ENCODE results near the gene LSS.

LSS gene

DNA sequence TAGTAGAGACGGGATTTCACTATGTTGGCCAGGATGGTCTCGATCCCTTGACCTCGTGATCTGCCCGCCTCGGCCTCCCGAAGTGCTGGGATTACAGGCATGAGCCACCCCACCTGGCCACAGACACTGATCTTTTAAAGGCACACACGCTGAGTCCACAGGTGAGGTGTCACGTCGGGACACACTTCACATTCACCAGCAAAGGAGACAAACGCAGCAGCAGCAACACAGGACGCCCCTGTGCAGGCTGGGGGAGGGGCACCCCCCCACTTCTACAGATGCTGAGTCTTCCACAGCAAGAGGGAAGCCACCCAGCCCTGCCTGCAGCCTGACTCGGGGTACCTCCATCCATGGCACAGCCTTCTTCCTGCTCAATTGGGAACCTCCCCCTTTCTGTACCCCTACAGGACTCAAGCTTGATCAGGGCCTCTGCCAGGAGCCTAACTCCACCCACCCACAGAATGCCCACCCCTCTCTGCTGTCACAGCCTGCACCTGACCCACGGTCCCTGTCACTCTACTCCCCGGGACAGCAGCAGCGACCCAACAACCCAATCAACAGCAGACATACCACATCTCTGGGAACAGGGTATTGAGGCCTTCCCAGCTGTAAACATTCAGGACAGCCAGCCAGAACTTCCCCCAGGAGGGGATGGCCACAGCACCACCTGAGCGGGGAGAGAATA, 9.5 kb downstream of the LSS start:
- Mint-ChIP-seq H3K36me3 (peaks cover 21% of the 10 kb centered on the region), H3K4me1 (peaks cover 2% of the 10 kb centered on the region), H3K9me3 (no peaks in the 10 kb centered on the region), H3K27me3 (no peaks in the 10 kb centered on the region), H3K4me3 (no peak overlapping the region), H3K27ac (no peak overlapping the region)
- CTCF ChIA-PET = no interaction called here
- DNase-seq = no peak

GRCh38 chr21:46217511-46218196, 10.9 kb downstream of the LSS start:
- Mint-ChIP-seq H3K4me3 (no peak overlapping the region), H3K27ac (no peak overlapping the region), H3K27me3 (no peaks in the 10 kb centered on the region), H3K36me3 (peaks cover 18% of the 10 kb centered on the region), H3K9me3 (no peaks in the 10 kb centered on the region), H3K4me1 (peaks cover 2% of the 10 kb centered on the region)
- CTCF ChIA-PET = no interaction called here
- no peak for DNase-seq

DNA sequence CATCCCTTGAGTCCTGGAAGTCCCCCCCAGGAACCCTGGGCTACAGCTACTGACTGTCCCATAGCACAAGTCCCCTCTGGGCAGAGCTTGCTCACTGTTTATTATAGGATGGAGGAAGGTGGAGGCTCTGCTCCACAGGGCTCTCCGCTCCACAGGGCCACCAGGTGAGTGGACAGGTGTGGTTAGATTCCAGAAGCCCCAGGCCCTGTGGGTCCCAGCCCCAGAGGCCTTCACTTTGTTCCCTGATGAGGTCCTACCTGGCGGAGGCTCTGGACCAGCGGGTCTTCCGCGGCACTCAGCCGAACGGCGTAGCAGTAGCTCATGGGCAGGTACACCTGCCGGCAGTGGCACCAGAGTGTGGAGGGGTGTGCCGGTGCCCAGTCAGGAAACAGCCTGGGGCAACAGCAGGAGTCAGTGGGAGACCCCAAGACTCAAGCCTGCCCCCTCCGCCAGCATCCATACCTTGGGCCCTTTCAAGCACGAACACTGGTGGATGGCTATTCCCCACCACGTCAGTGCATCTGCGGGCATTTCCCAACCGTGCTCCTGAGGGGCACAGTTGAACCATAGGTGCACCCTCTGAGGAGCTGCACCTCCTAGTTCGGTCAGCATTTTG, 12.3 kb downstream of the LSS start:
- Mint-ChIP-seq H3K27me3 (no peaks in the 10 kb centered on the region), H3K36me3 (peaks cover 16% of the 10 kb centered on the region), H3K27ac (peak overlapping the region; percentile 37), H3K4me1 (peaks cover 2% of the 10 kb centered on the region), H3K9me3 (no peaks in the 10 kb centered on the region), H3K4me3 (no peak overlapping the region)
- CTCF ChIA-PET = no interaction called here
- DNase-seq = no peak

GRCh38 chr21:46215436-46216131, 13.0 kb downstream of the LSS start:
- DNase-seq = no peak
- H3K9me3 Mint-ChIP-seq = no peaks in the 10 kb centered on the region
- H3K27me3 Mint-ChIP-seq = no peaks in the 10 kb centered on the region
- peak overlapping the region; percentile 37 for H3K27ac Mint-ChIP-seq
- peaks cover 14% of the 10 kb centered on the region for H3K36me3 Mint-ChIP-seq
- H3K4me3 Mint-ChIP-seq = no peak overlapping the region
- CTCF ChIA-PET = no interaction called here
- H3K4me1 Mint-ChIP-seq = peaks cover 2% of the 10 kb centered on the region

DNA sequence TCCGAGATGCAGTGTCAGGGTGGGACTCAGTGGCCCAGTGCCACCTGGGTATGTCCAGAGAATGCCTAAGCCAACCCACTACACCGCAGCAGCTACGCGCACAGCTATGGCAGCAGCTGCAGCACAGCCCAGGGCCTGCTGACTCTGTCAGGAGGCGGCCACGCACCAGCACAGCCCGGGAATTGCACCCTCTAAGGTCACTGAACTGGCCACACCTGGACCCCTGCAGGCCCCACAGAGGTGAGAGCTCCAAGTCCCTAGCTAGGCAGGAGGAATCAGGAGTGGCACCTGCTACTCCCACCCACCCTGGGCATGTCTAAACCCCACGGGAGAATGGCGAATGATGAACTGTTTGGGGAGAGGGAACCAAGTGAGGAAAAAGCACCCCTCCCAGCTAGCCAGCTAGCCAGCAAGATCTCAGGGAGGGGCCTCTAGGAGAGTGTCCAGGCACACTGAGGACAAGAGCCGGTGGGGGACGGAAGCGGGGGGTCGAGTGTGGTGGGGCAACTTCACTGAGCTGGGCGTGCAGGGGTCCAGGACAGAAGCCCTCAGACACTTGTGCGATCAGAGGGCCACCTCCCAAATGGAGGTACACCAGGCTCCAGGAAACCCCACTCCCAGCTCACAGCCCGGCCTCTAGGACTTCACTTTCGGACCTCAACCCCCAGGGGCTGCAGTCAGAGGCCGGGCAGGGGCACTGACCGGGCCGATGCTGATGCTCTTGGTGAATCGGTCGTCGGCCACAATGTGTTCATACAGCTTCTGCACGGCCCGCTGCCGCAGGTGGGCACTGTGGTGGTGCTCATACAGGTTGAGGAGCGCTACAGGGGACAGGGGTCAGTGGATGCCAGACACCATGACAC, 13.9 kb downstream of the LSS start:
- Mint-ChIP-seq H3K4me1 (peaks cover 2% of the 10 kb centered on the region), H3K36me3 (peaks cover 9% of the 10 kb centered on the region), H3K9me3 (no peaks in the 10 kb centered on the region), H3K27me3 (no peaks in the 10 kb centered on the region), H3K27ac (no peak overlapping the region), H3K4me3 (no peak overlapping the region)
- CTCF ChIA-PET = no interaction called here
- no peak for DNase-seq

DNA sequence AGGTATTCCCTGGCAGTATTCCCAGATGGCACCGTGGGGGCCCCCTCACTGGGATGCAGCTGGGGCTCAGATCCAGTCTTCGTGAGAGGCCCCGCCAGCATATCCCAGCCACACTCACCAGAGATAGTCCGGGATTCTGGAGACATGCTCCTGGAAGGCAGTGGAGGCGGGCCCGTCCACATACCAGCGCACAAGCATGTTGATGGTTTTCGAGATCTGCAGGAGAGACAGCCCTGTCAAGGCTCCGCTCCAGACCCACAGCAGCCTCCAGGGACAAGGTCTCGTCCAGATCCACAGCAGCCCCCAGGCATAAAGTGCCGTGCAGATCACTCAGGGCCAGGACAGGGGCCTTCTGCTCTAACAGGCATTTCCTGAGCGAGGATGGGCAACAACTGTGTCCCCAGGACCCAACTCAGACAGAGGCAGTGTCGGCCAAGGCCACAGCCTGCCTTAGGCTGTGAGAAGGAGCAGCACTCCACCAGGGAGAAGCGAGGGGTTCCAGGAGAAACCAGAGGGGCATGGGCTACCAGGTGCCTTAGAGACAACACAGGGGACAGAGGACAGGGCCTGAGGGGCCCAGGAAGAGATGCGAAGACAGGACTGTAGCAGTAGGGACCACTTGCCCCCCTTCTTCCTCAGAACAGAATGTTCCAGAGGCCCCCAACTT, 14.8 kb downstream of the LSS start:
- no peak overlapping the region for H3K4me3 Mint-ChIP-seq

DNA sequence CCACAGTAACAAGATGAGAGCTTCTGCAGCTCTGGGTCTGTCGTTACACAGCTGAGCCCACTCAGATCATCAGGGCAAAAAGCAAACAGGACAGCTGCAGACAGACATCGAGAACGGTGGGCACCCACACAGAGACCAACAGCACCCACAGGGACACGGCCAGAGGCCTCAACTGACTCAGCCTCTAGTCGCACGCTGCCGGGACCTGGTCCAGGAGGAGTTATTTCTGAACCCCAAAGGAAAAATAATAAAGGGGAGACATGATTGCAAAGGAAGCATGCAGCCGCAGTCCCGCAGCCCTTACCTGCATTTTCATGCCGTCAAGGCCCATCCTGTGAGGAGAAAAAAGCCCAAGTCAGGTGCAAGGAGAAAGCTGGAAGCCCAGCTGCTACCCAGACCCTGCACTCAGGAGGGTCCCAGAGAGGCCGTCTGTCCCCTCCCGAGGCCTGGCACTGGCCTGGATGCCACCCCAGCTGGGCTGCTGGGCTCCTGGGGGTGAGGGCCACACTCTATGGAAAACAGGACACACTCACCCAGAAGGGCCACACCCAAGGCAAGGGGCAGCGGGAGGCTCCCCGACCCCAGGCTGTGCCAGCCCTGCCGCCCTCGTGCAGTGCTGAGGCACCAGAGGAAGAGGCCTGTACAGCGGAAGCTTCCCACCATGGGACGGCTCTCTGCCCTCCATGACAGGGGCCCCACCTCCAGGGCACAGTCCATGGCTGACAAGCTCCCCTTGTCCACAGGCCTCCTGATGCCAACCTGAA, 15.7 kb downstream of the LSS start:
- Mint-ChIP-seq H3K9me3 (no peaks in the 10 kb centered on the region), H3K4me3 (no peak overlapping the region), H3K36me3 (peaks cover 7% of the 10 kb centered on the region), H3K4me1 (peaks cover 2% of the 10 kb centered on the region), H3K27ac (no peak overlapping the region), H3K27me3 (no peaks in the 10 kb centered on the region)
- DNase-seq = no peak
- CTCF ChIA-PET = no interaction called here

More for the DNA sequence above, 14.8 kb downstream of the LSS start:
- peaks cover 6% of the 10 kb centered on the region for H3K36me3 Mint-ChIP-seq
- peaks cover 2% of the 10 kb centered on the region for H3K4me1 Mint-ChIP-seq
- CTCF ChIA-PET = no interaction called here
- no peak overlapping the region for H3K27ac Mint-ChIP-seq
- DNase-seq = no peak
- no peaks in the 10 kb centered on the region for H3K9me3 Mint-ChIP-seq
- H3K27me3 Mint-ChIP-seq = no peaks in the 10 kb centered on the region

DNA sequence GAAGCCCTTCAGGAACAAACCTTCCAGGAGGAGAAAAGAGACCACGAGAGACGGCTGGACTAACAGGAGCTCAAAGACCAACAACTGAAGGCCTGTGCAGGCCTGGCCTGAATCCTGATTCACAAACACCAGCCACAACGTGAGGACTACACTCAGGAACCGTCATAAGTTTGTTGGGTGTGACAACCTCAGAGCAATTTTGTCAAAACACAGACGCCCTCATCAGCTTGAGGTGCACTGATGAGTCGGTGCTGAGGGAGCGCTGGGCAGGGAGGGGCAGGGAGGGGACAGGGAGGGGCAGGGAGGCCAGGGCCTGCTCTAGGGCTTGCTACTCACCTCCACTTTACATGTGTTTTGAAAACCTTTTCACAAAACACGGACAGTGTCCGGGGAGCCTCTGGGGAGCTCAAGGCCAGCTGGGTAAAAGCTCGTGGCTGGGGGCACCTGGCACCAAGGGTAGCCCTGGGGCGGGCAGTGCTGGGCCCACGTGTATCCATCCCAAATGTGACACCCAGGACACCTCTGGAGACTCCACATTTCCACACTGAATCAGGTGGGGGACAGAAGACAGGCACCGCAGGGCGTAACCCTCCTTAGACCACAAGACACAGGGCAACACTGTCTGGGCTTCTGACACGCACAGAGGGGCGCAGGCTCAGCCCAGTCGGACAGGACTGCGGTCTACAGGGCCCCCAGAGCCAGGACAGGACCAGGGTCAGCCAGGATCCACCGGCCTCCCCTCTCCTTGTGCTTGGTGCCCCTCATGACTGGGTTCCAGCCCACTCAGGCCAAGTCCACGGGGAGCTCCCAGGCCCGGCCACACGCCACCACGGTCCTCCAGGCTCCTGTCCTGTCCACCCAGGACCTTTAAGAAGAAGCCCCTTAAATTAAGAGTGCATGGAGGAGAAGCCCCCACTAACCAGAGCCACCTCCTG, 16.5 kb downstream of the LSS start:
- DNase-seq = no peak

DNA sequence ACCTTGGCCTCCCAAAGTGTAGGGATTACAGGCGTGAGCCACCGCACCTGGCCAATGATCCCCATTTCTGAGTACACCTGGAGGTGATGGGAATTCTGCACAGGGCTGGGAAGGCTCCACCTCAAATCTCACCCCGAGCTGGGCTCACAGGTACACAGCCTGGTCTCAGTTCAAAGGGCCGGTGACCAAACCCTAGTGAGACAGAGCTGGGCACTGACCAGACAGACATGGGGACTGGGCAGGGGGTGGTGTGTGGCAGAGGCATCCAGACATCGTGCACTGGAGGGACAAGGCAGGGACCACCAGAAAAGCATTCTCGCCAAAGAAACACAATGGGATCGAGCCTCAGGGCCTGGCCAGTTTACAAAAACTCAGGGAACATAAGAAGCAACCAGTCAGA, 17.2 kb downstream of the LSS start:
- CTCF ChIA-PET = no interaction called here
- no peak for DNase-seq
- peaks cover 2% of the 10 kb centered on the region for H3K4me1 Mint-ChIP-seq
- H3K27me3 Mint-ChIP-seq = no peaks in the 10 kb centered on the region
- H3K9me3 Mint-ChIP-seq = no peaks in the 10 kb centered on the region
- peaks cover 11% of the 10 kb centered on the region for H3K36me3 Mint-ChIP-seq
- no peak overlapping the region for H3K4me3 Mint-ChIP-seq
- no peak overlapping the region for H3K27ac Mint-ChIP-seq

More for the DNA sequence above, 16.5 kb downstream of the LSS start:
- H3K9me3 Mint-ChIP-seq = no peaks in the 10 kb centered on the region
- CTCF ChIA-PET = no interaction called here
- H3K36me3 Mint-ChIP-seq = peaks cover 11% of the 10 kb centered on the region
- no peak overlapping the region for H3K27ac Mint-ChIP-seq
- H3K4me3 Mint-ChIP-seq = no peak overlapping the region
- H3K27me3 Mint-ChIP-seq = no peaks in the 10 kb centered on the region
- peaks cover 2% of the 10 kb centered on the region for H3K4me1 Mint-ChIP-seq

GRCh38 chr21:46210378-46211136, 18.0 kb downstream of the LSS start:
- Mint-ChIP-seq H3K9me3 (no peaks in the 10 kb centered on the region), H3K4me1 (no peaks in the 10 kb centered on the region), H3K36me3 (peaks cover 14% of the 10 kb centered on the region), H3K27ac (no peak overlapping the region), H3K4me3 (no peak overlapping the region), H3K27me3 (no peaks in the 10 kb centered on the region)
- CTCF ChIA-PET = no interaction called here
- no peak for DNase-seq

DNA sequence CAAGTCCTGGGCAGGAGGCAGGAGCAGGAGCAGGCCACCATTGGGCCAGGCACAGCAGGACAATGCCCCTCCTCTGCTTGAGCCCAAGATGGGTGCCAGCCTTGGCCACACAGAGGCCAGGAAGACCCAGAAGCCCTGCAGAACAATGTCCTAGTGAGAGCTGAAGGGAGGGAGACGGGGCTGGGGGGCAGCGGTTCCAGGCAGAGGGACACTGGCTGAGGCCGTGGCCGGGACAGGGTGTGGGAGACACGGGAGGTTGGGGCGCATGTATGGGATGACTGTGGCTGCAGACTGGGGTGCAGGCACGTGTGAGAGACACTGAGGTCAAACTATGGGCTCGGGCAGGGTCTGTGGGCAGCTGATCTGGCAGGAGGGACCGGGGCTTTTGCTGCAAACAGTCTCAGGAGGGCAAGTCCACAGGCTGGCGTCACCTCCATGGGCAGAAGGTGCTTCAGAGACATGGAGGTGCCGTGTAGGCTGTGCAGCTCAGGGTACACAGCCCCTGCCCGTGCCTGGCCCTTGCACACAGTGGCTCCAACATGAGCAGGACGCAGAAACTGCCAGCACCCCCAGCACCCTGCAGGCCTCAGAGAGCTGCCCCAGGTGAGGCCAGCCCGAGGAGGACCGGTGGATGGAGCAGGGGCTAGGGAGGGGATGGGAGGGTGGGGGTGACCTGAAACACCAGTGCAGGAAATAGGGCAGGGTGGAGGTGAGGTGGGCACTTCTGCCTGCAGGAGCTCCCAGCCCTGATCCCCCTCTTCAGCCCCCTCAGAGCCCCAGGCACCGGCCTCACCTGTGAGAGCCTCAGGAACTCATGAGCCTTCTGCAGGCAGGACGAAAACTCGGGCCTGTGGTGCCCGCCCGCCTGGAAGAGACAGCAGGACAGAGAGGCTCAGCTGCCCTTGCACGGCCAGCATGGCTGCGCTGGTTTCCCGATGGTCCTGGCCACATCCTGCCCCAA, 19.5 kb downstream of the LSS start:
- H3K36me3 Mint-ChIP-seq = peaks cover 24% of the 10 kb centered on the region
- CTCF ChIA-PET = no interaction called here

More for the DNA sequence above, 19.5 kb downstream of the LSS start:
- Mint-ChIP-seq H3K4me3 (no peak overlapping the region), H3K27me3 (no peaks in the 10 kb centered on the region), H3K27ac (no peak overlapping the region), H3K4me1 (no peaks in the 10 kb centered on the region), H3K9me3 (no peaks in the 10 kb centered on the region)
- DNase-seq = no peak
